ENCODE measurements around the gene CDH13. TPM values are rescaled to one million over a fixed set of nuclear protein-coding genes. Genes with fewer than 3 reads are reported as not detected.

The CDH13 gene
- total and polyA plus RNA-seq, 2 of the 8 experiments (the other 6 are each of a cell fraction or from before 2014, with no cell fraction given) = 2.3 to 2.4 TPM

- Histone ChIP-seq H3K79me1 (ENCODE audit: low read depth, low read length) (no peaks in the 10 kb centered on the region), H3K36me3 (ENCODE audit: control insufficient read depth in 2 of 4, insufficient read depth in 4 of 4, low read length in 3 of 4) (no peaks in the 10 kb centered on the region), H2AFZ (ENCODE audit: low read length) (no peak overlapping the region), H3K4ac (replicated peaks; ENCODE audit: insufficient read length, low read depth, low read length) (no peak overlapping the region), H4K91ac (replicated peaks; ENCODE audit: insufficient read length, low read length) (peak overlapping the region; percentile 5), H2BK120ac (replicated peaks; ENCODE audit: low read depth, low read length) (no peak overlapping the region), H4K5ac (ENCODE audit: insufficient read length, low read depth, low read length) (no peak overlapping the region), H3K79me2 (ENCODE audit: control insufficient read depth in 1 of 2, insufficient read depth in 2 of 2, low read length in 2 of 2) (no peaks in the 10 kb centered on the region), H2BK5ac (ENCODE audit: low read depth, low read length) (no peak overlapping the region), H4K20me1 (replicated peaks in 1 of 2; ENCODE audit: control insufficient read depth in 1 of 2, insufficient read depth in 2 of 2, low read length in 2 of 2) (no peaks in the 10 kb centered on the region), H3K4me2 (ENCODE audit: insufficient read depth in 1 of 2, low read depth in 2 of 2, low read length in 2 of 2) (no peak overlapping the region), H2BK15ac (ENCODE audit: low read length) (no peak overlapping the region), H2BK20ac (ENCODE audit: low read length) (no peak overlapping the region), H4K8ac (ENCODE audit: extremely low read depth, insufficient read depth, low read length) (no peak overlapping the region), H2AK5ac (ENCODE audit: low read depth, low read length) (no peak overlapping the region), H3K9me3 (ENCODE audit: insufficient read depth in 2 of 2, low read depth in 1 of 2, low read length in 1 of 2) (no peaks in the 10 kb centered on the region), H3K56ac (replicated peaks; ENCODE audit: insufficient read length, low read depth, low read length) (no peak overlapping the region), H3K14ac (ENCODE audit: insufficient read length) (no peak overlapping the region), H3K27me3 (replicated peaks in 1 of 4; ENCODE audit: control insufficient read depth in 3 of 4, extremely low read depth in 1 of 4, insufficient read depth in 3 of 4, low read length in 3 of 4) (no peaks in the 10 kb centered on the region), H3K27ac (ENCODE audit: low read depth, low read length) (no peak overlapping the region), H3K9ac (replicated peaks in 1 of 4; ENCODE audit: extremely low read depth in 1 of 4, low read depth in 3 of 4, low read length in 3 of 4) (no peak overlapping the region), H3K23ac (ENCODE audit: insufficient read length) (no peak overlapping the region), H3K4me1 (replicated peaks in 1 of 4; ENCODE audit: control insufficient read depth in 3 of 4, insufficient read depth in 4 of 4, low read length in 3 of 4) (no peaks in the 10 kb centered on the region), H2BK12ac (ENCODE audit: low read depth, low read length) (no peak overlapping the region), H3K23me2 (ENCODE audit: low read depth, low read length) (no peaks in the 10 kb centered on the region), H3K4me3 (ENCODE audit: extremely low read depth in 1 of 4, insufficient read depth in 2 of 4, low read depth in 3 of 4, low read length in 4 of 4) (no peak overlapping the region), H3K18ac (ENCODE audit: extremely low read depth, low read length) (no peak overlapping the region)
- DNase-seq (ENCODE audit: low read depth in 1 of 2, low spot score in 2 of 2) (no peak), FAIRE-seq (no peak)
- POLR2A ChIA-PET (ENCODE audit: partially characterized antibody) = no interaction called here
- CTCF ChIA-PET (ENCODE audit: partially characterized antibody) = interaction anchor here (0.6 to 1.4 kb wide), 2 partner anchors 17 to 1109 kb away, joined by 3 read pairs; no protein-coding TSS in a partner anchor
- WGBS, 2 experiments (ENCODE audit: extremely low coverage in 1 of 2, insufficient coverage in 1 of 2, insufficient read length in 1 of 2, insufficient replicate concordance in 2 of 2, low coverage in 1 of 2, low lambda C conversion rate in 2 of 2, missing lambda C conversion rate in 1 of 2) = 81% methylated on average over 7 of the region's 7 CpGs; no CpG with 5 or more reads in 1 of the 2 experiments
- TF ChIP-seq RAD21 (IDR thresholded peaks at IDR 0.05 in 1 of 2, conservative IDR thresholded peaks at IDR 0.05 in 1 of 2; ENCODE audit: low read depth in 2 of 2, low read length in 2 of 2) = no peak
- no peak for TF ChIP-seq BACH1 (IDR thresholded peaks at IDR 0.05; ENCODE audit: low read length)
- TF ChIP-seq HDAC2 (IDR thresholded peaks at IDR 0.05; ENCODE audit: borderline replicate concordance in 1 of 2, low read depth in 2 of 2, low read length in 2 of 2) = no peak
- TF ChIP-seq RFX5 (IDR thresholded peaks at IDR 0.05; ENCODE audit: borderline replicate concordance, low read depth, low read length) = no peak
- TF ChIP-seq SIX5 (IDR thresholded peaks at IDR 0.05; ENCODE audit: low read depth, low read length) = no peak
- TF ChIP-seq CREB1 (IDR thresholded peaks at IDR 0.05) = no peak
- TF ChIP-seq SUZ12 (IDR thresholded peaks at IDR 0.05; ENCODE audit: low read length) = no peak
- no peak for TF ChIP-seq SP2 (IDR thresholded peaks at IDR 0.05; ENCODE audit: low read length)
- no peak for TF ChIP-seq SP4 (IDR thresholded peaks at IDR 0.05; ENCODE audit: low read length)
- TF ChIP-seq NRF1 (IDR thresholded peaks at IDR 0.05; ENCODE audit: low read depth, low read length) = no peak
- TF ChIP-seq, protein P1, sequence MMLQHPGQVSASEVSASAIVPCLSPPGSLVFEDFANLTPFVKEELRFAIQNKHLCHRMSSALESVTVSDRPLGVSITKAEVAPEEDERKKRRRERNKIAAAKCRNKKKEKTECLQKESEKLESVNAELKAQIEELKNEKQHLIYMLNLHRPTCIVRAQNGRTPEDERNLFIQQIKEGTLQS (IDR thresholded peaks at IDR 0.05; ENCODE audit: insufficient read depth, low read depth, low read length) = no peak
- TF ChIP-seq POLR2A (IDR thresholded peaks at IDR 0.05; ENCODE audit: control extremely low read depth in 1 of 2, low read depth in 2 of 2, low read length in 2 of 2) = no peak
- no peak for TF ChIP-seq ZNF274 (IDR thresholded peaks at IDR 0.05; ENCODE audit: borderline replicate concordance, extremely low read depth, low read length)
- no peak for TF ChIP-seq TBP (IDR thresholded peaks at IDR 0.05; ENCODE audit: low read depth, low read length)
- no peak for TF ChIP-seq CBX8 (IDR thresholded peaks at IDR 0.05; ENCODE audit: borderline replicate concordance, low read depth, low read length)
Measured at GRCh38 chr16:83568345-83568744, 941.6 kb downstream of the CDH13 start.
